Measurements from ENCODE around the gene DSCAML1. TPM values are rescaled to one million over a fixed set of nuclear protein-coding genes. Genes with fewer than 3 reads are reported as not detected.

DSCAML1 gene
- total RNA-seq, 1 experiment from 2014 or later, result not detected

- Histone ChIP-seq H3K4me3 (replicated peaks in 1 of 2; ENCODE audit: low read depth in 1 of 2, low read length in 2 of 2) (no peak overlapping the region), H4K20me1 (ENCODE audit: insufficient read depth) (no peaks in the 10 kb centered on the region), H3K27ac (ENCODE audit: low read depth, low read length) (no peak overlapping the region), H3K4me2 (ENCODE audit: low read length) (no peak overlapping the region), H3K9ac (ENCODE audit: low read length) (no peak overlapping the region), H2AFZ (ENCODE audit: low read depth, low read length, poor library complexity, severe bottlenecking) (no peak overlapping the region), H3K9me2 (ENCODE audit: insufficient read depth) (no peaks in the 10 kb centered on the region), H3K9me3 (ENCODE audit: control insufficient read depth in 1 of 2, insufficient read depth in 1 of 2, low read depth in 1 of 2, low read length in 2 of 2) (no peaks in the 10 kb centered on the region), H3K79me2 (ENCODE audit: insufficient read depth, low read length) (no peaks in the 10 kb centered on the region), H3K4me1 (ENCODE audit: control insufficient read depth in 1 of 2, insufficient read depth in 2 of 2, low read length in 2 of 2) (peaks cover 0 to 7% of the 10 kb centered on the region in 2 experiments; a peak in 2 of 4 replicates), H3K36me3 (ENCODE audit: control insufficient read depth in 1 of 2, insufficient read depth in 2 of 2, low read length in 2 of 2) (peaks cover 0 to 17% of the 10 kb centered on the region in 2 experiments; a peak in 3 of 4 replicates), H3K27me3 (ENCODE audit: insufficient read depth, low read length) (no peaks in the 10 kb centered on the region)
- RAD21 ChIA-PET (ENCODE audit: low non-redundant PET in 1 of 2, low total read pairs in 2 of 2, uncharacterized antibody in 2 of 2, unreplicated experiment in 2 of 2), result no interaction called here
- ATAC-seq, result no peak
- intact Hi-C loops (cut with micrococcal nuclease), result no loop called here
- DNase-seq (ENCODE audit: low read depth, low spot score), result no peak
- TF ChIP-seq FOSL1 (IDR thresholded peaks at IDR 0.05; ENCODE audit: low read depth), result no peak
- no peak for TF ChIP-seq ZBTB33 (IDR thresholded peaks at IDR 0.05; ENCODE audit: extremely low read depth, insufficient replicate concordance, low read length)
- TF ChIP-seq EZH2 (IDR thresholded peaks at IDR 0.05), result no peak
- no peak for TF ChIP-seq ELF1 (IDR thresholded peaks at IDR 0.05; ENCODE audit: borderline replicate concordance, low read depth)
- TF ChIP-seq CEBPB (IDR thresholded peaks at IDR 0.05; ENCODE audit: low read depth), result no peak
- no peak for TF ChIP-seq ZNF274 (IDR thresholded peaks at IDR 0.05; ENCODE audit: low read depth, low read length)
- TF ChIP-seq SIN3A (IDR thresholded peaks at IDR 0.05; ENCODE audit: low read depth), result no peak
- no peak for TF ChIP-seq CBX3 (IDR thresholded peaks at IDR 0.05; ENCODE audit: low read depth)
- TF ChIP-seq SP1 (IDR thresholded peaks at IDR 0.05; ENCODE audit: low read depth), result no peak
- no peak for TF ChIP-seq TCF7L2 (IDR thresholded peaks at IDR 0.05; ENCODE audit: borderline replicate concordance, extremely low read depth, insufficient read depth, insufficient read length)
- no peak for TF ChIP-seq POLR2A (IDR thresholded peaks at IDR 0.05; ENCODE audit: borderline replicate concordance, extremely low read depth, insufficient read depth, insufficient read length)
- no peak for TF ChIP-seq RAD21 (IDR thresholded peaks at IDR 0.05; ENCODE audit: low read depth)
- no peak for TF ChIP-seq SRF (IDR thresholded peaks at IDR 0.05; ENCODE audit: low read depth)
- TF ChIP-seq, protein P1, sequence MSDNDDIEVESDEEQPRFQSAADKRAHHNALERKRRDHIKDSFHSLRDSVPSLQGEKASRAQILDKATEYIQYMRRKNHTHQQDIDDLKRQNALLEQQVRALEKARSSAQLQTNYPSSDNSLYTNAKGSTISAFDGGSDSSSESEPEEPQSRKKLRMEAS (IDR thresholded peaks at IDR 0.05), result no peak
- no peak for TF ChIP-seq EZH2phosphoT487 (IDR thresholded peaks at IDR 0.05; ENCODE audit: borderline replicate concordance)
- TF ChIP-seq YY1 (IDR thresholded peaks at IDR 0.05; ENCODE audit: extremely low read depth, insufficient replicate concordance, low read depth, low read length), result no peak
- POLR2A ChIA-PET, result no interaction called here
- no TSS peak for BruUV-seq (replicated peaks)
- CTCF ChIA-PET, result no interaction called here
Observed at GRCh38 chr11:117391181-117391580, 405.8 kb downstream of the DSCAML1 start.

All from HCT116 (cell line).